Endothelial cell of umbilical vein (primary cell): ENCODE measurements around the gene GAA. TPM values are rescaled to one million over a fixed set of nuclear protein-coding genes. Genes with fewer than 3 reads are reported as not detected.

Experiments used
- BruUV-seq: library from RNA; stranded (reverse); fragments of 400-500 nt; replicated peaks from 2 replicates; lab custom pipeline; 2021; lab: Mats Ljungman, UMichigan
- CTCF ChIA-PET: fragments of 300-600, 350-600 bp; sonication (Branson Sonifier 250); formaldehyde crosslinking; loops from one replicate; lab custom pipeline; 2021; ENCODE audit warnings: antibody characterized with exemption, inconsistent platforms; lab: Charles Lee
- POLR2A ChIA-PET: fragments of 300-600, 350-600 bp; sonication (Branson Sonifier 250); formaldehyde crosslinking; loops from one replicate; lab custom pipeline; 2021; ENCODE audit warnings: antibody characterized with exemption, inconsistent platforms; lab: Charles Lee
- DNase-seq: peaks from one replicate; pipeline ENCODE4 v3.0.0-alpha.2; 2011; ENCODE audit warnings: low read depth, low spot score
- FAIRE-seq: peaks from 2 replicates; lab custom pipeline; 2011; peaks lifted over from hg19 to GRCh38; lab: Jason Lieb, UNC
- H2AFZ ChIP-seq: 2 replicates; pipeline ENCODE4 v1.6.0; 2012; ENCODE audit warnings: low read depth, low read length, control low read depth, inconsistent platforms
- H3K27ac ChIP-seq: 2 replicates; pipeline ENCODE4 v1.5.1; 2011; ENCODE audit warnings: low read depth, mild to moderate bottlenecking, control low read depth, low read length, moderate library complexity; ENCODE audit not compliant: insufficient read depth
- H3K27me3 ChIP-seq, 2 experiments: 2 replicates each; pipeline versions ENCODE4 v1.6.0 to v1.6.1; 2011; ENCODE audit warnings: low read length in 2 of 2, mixed read lengths in 1 of 2; ENCODE audit not compliant: control insufficient read depth in 2 of 2, insufficient read depth in 2 of 2
- H3K36me3 ChIP-seq, 2 experiments: 2 replicates in 1 of 2; 3 replicates in 1 of 2; pipeline ENCODE4 v1.5.1; 2011; ENCODE audit warnings: low read length in 2 of 2, mild to moderate bottlenecking in 1 of 2, moderate library complexity in 1 of 2; ENCODE audit not compliant: control insufficient read depth in 2 of 2, insufficient read depth in 2 of 2; ENCODE audit errors: extremely low read depth in 1 of 2
- H3K4me1 ChIP-seq: 3 replicates; pipeline ENCODE4 v1.5.1; 2011; ENCODE audit warnings: mild to moderate bottlenecking, low read length; ENCODE audit not compliant: control insufficient read depth, insufficient read depth; ENCODE audit errors: extremely low read depth
- H3K4me2 ChIP-seq: 2 replicates; pipeline ENCODE4 v1.6.1; 2011; ENCODE audit warnings: low read length, control low read depth, mixed read lengths; ENCODE audit not compliant: insufficient read depth
- H3K4me3 ChIP-seq, 3 experiments: fragments of 200-600 bp in 1 of 3; sonication (generic), shearing (Covaris generic) in 1 of 3; replicated peaks in 1 of 3; 2 replicates each; pipeline ENCODE4 v1.5.1; 2011 to 2016; ENCODE audit warnings: control low read depth in 3 of 3, low read length in 3 of 3, mild to moderate bottlenecking in 2 of 3, inconsistent platforms in 1 of 3, low read depth in 1 of 3, moderate library complexity in 1 of 3; ENCODE audit not compliant: insufficient read depth in 1 of 3
- H3K79me2 ChIP-seq: 2 replicates; pipeline ENCODE4 v1.6.0; 2012; ENCODE audit warnings: low read length, inconsistent platforms; ENCODE audit not compliant: control insufficient read depth, insufficient read depth
- H3K9ac ChIP-seq: replicated peaks from 2 replicates; pipeline ENCODE3; 2011; ENCODE audit warnings: low read length, control low read depth; ENCODE audit not compliant: insufficient read depth; ENCODE audit errors: extremely low read depth
- H3K9me1 ChIP-seq: replicated peaks from 3 replicates; pipeline ENCODE4 v1.6.0; 2011; ENCODE audit warnings: mild to moderate bottlenecking, low read length; ENCODE audit not compliant: control insufficient read depth, insufficient read depth; ENCODE audit errors: extremely low read depth
- H3K9me3 ChIP-seq: replicated peaks from 2 replicates; pipeline ENCODE4 v1.5.1; 2012; ENCODE audit warnings: low read length, inconsistent platforms; ENCODE audit not compliant: control insufficient read depth, insufficient read depth
- H4K20me1 ChIP-seq: replicated peaks from 2 replicates; pipeline ENCODE3; 2011; ENCODE audit warnings: mild to moderate bottlenecking, low read length; ENCODE audit not compliant: control insufficient read depth, insufficient read depth; ENCODE audit errors: extremely low read depth
- EZH2 ChIP-seq: IDR thresholded peaks from 2 replicates; pipeline ENCODE4 v1.6.1; 2012; ENCODE audit warnings: borderline replicate concordance, low read depth, mild to moderate bottlenecking, moderate library complexity, low read length, inconsistent platforms; ENCODE audit not compliant: severe bottlenecking
- FOS ChIP-seq: IDR thresholded peaks from 2 replicates; pipeline ENCODE4 v1.6.1; 2011; ENCODE audit warnings: mild to moderate bottlenecking, low read length, moderate library complexity, borderline replicate concordance; ENCODE audit not compliant: insufficient read depth
- GATA2 ChIP-seq: IDR thresholded peaks from 2 replicates; pipeline ENCODE4 v1.7.0; 2011; ENCODE audit warnings: low read depth, mild to moderate bottlenecking, moderate library complexity, mixed read lengths, low read length; ENCODE audit not compliant: insufficient read length, insufficient read depth
- JUN ChIP-seq: IDR thresholded peaks from 2 replicates; pipeline ENCODE4 v1.6.1; 2011; ENCODE audit warnings: borderline replicate concordance, low read depth; ENCODE audit not compliant: insufficient read length, insufficient read depth
- MYC ChIP-seq: IDR thresholded peaks from one replicate; pipeline ENCODE4 v1.6.1; 2011; ENCODE audit warnings: mild to moderate bottlenecking, low read depth, low read length
- POLR2A ChIP-seq: IDR thresholded peaks from 2 replicates; pipeline ENCODE4 v1.6.1; 2012; ENCODE audit warnings: low read depth, mild to moderate bottlenecking, control low read depth, low read length
- POLR2AphosphoS5 ChIP-seq: IDR thresholded peaks from 2 replicates; pipeline ENCODE4 v1.6.1; 2012; ENCODE audit warnings: low read depth, mild to moderate bottlenecking, control low read depth, low read length, moderate library complexity; ENCODE audit not compliant: insufficient read depth
- dilution Hi-C: fragments of 300-500 bp; cut with MboI; formaldehyde crosslinking; loops from one replicate; pipeline ENCODE4 v1.15.0; 2019; ENCODE audit warnings: low sequenced_read_pairs; ENCODE audit not compliant: extremely low pct_ligation_motif_present
- intact Hi-C: fragments of 100-400 bp; cut with micrococcal nuclease; formaldehyde crosslinking; loops from one replicate; pipeline ENCODE4 v1.10.0; 2022
- polyA plus RNA-seq, 4 experiments: library from polyadenylated mRNA; depleted of rRNA in 3 of 4; stranded (reverse) in 3 of 4; unstranded in 1 of 4; fragments of >200 nt; gene quantifications; 2 replicates each; pipeline versions ENCODE4 v1.2.1 to v1.2.3, GENCODE V29; 2011 to 2012; ENCODE audit warnings: missing spikeins in 1 of 4
- total RNA-seq: library from RNA; stranded (reverse); gene quantifications from 2 replicates; pipeline ENCODE4 v1.2.3, GENCODE V29; 2021
- TF ChIP-seq, protein P1 (sequence below): IDR thresholded peaks from 2 replicates; pipeline ENCODE4 v1.6.1; 2011; ENCODE audit not compliant: insufficient read depth, insufficient read length
- TF ChIP-seq, protein P2 (sequence below), 2 donors: IDR thresholded peaks; 1 replicate in 1 of 2; 2 replicates in 1 of 2; pipeline ENCODE4 v1.5.1; 2011; ENCODE audit warnings: low read length in 2 of 2, mild to moderate bottlenecking in 2 of 2, moderate library complexity in 2 of 2, control low read depth in 1 of 2, inconsistent platforms in 1 of 2, low read depth in 1 of 2; ENCODE audit not compliant: insufficient read depth in 1 of 2; ENCODE audit errors: extremely low read depth in 1 of 2

The GAA gene
- total and polyA plus RNA-seq, 2 donors (not counting 3 experiments of a cell fraction or from before 2014, with no cell fraction given) = 26.3 to 49.7 TPM

DNA sequence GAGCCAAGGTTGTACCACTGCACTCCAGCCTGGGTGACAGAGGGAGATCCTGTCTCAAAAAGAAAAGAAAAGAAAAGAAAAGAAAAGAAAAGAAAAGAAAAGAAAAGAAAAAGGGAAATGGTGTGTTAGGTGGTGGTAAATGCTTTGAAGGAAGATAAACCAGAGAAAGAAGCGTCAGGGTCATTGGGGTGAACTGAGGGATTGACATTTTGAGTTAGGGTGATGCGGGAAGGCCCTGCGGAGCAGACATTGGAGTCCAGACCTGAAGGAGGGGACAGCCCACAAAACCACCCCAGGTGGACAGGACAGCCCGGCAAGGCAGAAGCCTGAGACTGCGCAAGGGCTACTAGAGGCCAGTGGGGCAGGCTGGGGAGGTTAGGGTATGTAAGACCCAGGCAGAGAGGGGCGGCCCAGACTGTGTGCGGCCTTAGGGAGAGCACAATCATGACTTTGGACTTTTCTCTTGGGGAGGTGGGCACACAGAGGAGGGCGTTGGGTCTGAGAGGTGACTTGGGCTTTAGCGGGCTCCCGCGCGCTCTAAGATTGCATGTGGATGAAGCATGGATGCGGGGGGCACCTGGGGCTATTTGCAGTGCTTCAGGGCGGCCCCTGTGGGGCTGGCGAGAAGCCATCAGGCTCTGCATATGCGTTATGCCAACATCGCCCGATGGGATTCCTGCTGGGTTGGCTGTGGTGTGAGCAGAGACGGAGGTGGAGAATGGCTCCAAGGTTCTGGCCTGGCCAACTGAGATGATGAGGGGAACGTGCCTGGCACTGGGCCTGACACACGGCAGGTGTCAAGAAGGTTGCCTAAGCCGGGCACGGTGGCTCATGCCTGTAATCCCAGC lies 3.3 kb upstream of the GAA start:
- H3K4me1 ChIP-seq = peaks cover 10% of the 10 kb centered on the region
- POLR2A ChIA-PET = no interaction called here

DNA sequence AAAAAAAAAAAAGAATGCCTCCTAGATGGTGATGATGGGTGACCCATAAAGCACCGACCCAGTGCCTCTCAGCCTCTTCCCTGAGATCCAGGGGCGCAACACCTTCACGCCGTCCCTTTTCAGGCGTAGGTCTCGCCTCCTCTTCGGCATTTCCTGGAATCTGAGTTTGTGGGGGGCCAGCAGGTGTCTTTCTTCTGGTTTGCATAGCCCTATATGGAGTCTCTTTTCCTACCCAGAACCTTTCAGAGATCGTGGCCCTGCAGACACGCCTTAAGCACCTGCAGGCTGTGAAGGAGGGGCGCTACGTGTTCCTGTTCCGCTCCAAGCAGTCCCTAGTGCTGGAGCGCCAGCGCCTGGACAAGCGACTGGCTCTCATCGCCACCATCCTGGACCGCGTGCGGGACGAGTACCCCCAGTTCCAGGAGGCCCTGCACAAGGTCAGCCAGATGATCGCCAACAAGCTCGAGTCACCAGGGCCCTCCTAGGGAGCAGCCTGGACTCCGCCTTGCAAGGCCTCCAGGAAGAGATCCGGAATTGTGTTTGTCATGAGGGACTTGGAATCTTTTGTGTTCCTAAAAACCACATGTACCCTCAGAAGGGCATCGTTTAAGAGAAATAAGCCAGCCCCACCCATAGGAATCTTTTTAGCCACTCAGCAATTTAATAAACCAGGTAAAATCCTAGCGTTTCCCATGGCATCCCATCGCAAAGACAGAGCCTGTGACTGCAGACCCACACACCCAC lies 1.9 kb upstream of the GAA start:
- POLR2A ChIA-PET = no interaction called here
- BruUV-seq = no TSS peak
- H3K27ac ChIP-seq = no peak overlapping the region
- no peaks in the 10 kb centered on the region for H3K79me2 ChIP-seq
- H3K4me2 ChIP-seq = no peak overlapping the region
- H3K9me3 ChIP-seq = no peaks in the 10 kb centered on the region
- H3K4me3 ChIP-seq = no peak overlapping the region
- no peak overlapping the region for H2AFZ ChIP-seq
- H3K9me1 ChIP-seq = no peaks in the 10 kb centered on the region
- H3K27me3 ChIP-seq = no peaks in the 10 kb centered on the region
- no peak overlapping the region for H3K9ac ChIP-seq
- CTCF ChIA-PET = interaction anchor here (0.6 to 2.4 kb wide), 2 partner anchors 16 to 25 kb away, joined by 3 to 21 read pairs; no protein-coding TSS in a partner anchor
- peaks cover 10% of the 10 kb centered on the region for H3K4me1 ChIP-seq
- dilution Hi-C loops = no loop called here
- no peaks in the 10 kb centered on the region for H3K36me3 ChIP-seq
- intact Hi-C loops = loop anchor here (10.0 kb wide), 1 partner anchor 265 kb away; no protein-coding TSS in a partner anchor
- no peak for DNase-seq
- H4K20me1 ChIP-seq = no peaks in the 10 kb centered on the region
- FAIRE-seq = no peak
- no peak for TF ChIP-seq GATA2
- TF ChIP-seq, protein P1, sequence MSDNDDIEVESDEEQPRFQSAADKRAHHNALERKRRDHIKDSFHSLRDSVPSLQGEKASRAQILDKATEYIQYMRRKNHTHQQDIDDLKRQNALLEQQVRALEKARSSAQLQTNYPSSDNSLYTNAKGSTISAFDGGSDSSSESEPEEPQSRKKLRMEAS = no peak
- TF ChIP-seq POLR2AphosphoS5 = no peak
- no peak for TF ChIP-seq EZH2
- TF ChIP-seq, protein P2, sequence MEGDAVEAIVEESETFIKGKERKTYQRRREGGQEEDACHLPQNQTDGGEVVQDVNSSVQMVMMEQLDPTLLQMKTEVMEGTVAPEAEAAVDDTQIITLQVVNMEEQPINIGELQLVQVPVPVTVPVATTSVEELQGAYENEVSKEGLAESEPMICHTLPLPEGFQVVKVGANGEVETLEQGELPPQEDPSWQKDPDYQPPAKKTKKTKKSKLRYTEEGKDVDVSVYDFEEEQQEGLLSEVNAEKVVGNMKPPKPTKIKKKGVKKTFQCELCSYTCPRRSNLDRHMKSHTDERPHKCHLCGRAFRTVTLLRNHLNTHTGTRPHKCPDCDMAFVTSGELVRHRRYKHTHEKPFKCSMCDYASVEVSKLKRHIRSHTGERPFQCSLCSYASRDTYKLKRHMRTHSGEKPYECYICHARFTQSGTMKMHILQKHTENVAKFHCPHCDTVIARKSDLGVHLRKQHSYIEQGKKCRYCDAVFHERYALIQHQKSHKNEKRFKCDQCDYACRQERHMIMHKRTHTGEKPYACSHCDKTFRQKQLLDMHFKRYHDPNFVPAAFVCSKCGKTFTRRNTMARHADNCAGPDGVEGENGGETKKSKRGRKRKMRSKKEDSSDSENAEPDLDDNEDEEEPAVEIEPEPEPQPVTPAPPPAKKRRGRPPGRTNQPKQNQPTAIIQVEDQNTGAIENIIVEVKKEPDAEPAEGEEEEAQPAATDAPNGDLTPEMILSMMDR (IDR thresholded peaks at IDR 0.05; ENCODE audit: extremely low read depth in 1 of 2, insufficient read depth in 1 of 2, low read depth in 1 of 2, low read length in 2 of 2) = no peak
- no peak for TF ChIP-seq FOS
- TF ChIP-seq MYC = no peak
- no peak for TF ChIP-seq JUN
- no peak for TF ChIP-seq POLR2A

More for the DNA sequence above, 3.3 kb upstream of the GAA start:
- CTCF ChIA-PET = interaction anchor here (0.6 kb wide), 1 partner anchor 39 kb away, joined by 3 read pairs; no protein-coding TSS in a partner anchor
- Histone ChIP-seq H2AFZ (no peak overlapping the region), H3K4me2 (no peak overlapping the region), H3K27ac (no peak overlapping the region), H3K9ac (no peak overlapping the region), H3K27me3 (no peaks in the 10 kb centered on the region), H3K79me2 (no peaks in the 10 kb centered on the region), H4K20me1 (no peaks in the 10 kb centered on the region), H3K9me1 (no peaks in the 10 kb centered on the region), H3K36me3 (no peaks in the 10 kb centered on the region), H3K4me3 (no peak overlapping the region), H3K9me3 (no peaks in the 10 kb centered on the region)
- dilution Hi-C loops (no loop called here), intact Hi-C loops (no loop called here)
- BruUV-seq = no TSS peak
- TF ChIP-seq FOS = no peak
- TF ChIP-seq, protein P1 = no peak
- no peak for TF ChIP-seq POLR2AphosphoS5
- TF ChIP-seq MYC = no peak
- no peak for TF ChIP-seq GATA2
- TF ChIP-seq EZH2 = no peak
- TF ChIP-seq JUN = no peak
- no peak for FAIRE-seq
- no peak for DNase-seq
